Right lobe of liver (tissue), 4 donors: ENCODE results near the gene IFI27L1.

ENCODE experiments used
- CTCF ChIP-seq, 4 donors: fragments of 200-600 bp in 3 of 4; fragments of 450-650 bp in 1 of 4; IDR thresholded peaks; one replicate each; pipeline versions ENCODE4 v1.5.1 to v1.8.0; 2016 to 2022; ENCODE audit warnings: antibody characterized with exemption in 4 of 4, mild to moderate bottlenecking in 2 of 4
- POLR2A ChIP-seq: fragments of 450-650 bp; IDR thresholded peaks from one replicate; pipeline ENCODE4 v1.6.1; 2017; ENCODE audit warnings: antibody characterized with exemption, mild to moderate bottlenecking
- donor health status: DM: no; HTN: no; CAD: no.
- donor health status: DM: no; HTN: no; CAD: no.
- donor health status: DM: no; HTN: yes; CAD: no.

- no peak for TF ChIP-seq POLR2A
- TF ChIP-seq CTCF (IDR thresholded peaks at IDR 0.05), result no peak
Measured at GRCh38 chr14:94113908-94114588, 32.9 kb downstream of the IFI27L1 start.
